ENCODE results near the gene AMN. TPM values are rescaled to one million over a fixed set of nuclear protein-coding genes. Genes with fewer than 3 reads are reported as not detected.

AMN gene
- total and polyA plus RNA-seq, 2 donors (not counting 1 experiment from before 2014, with no cell fraction given), result 11.5 to 15.0 TPM

- Histone ChIP-seq H3K79me2 (ENCODE audit: control insufficient read depth, insufficient read depth, low read length) (no peaks in the 10 kb centered on the region), H3K4me2 (replicated peaks; ENCODE audit: low read depth, low read length, poor library complexity, severe bottlenecking) (peak overlapping the region; percentile 91), H3K36me3 (replicated peaks in 1 of 2; ENCODE audit: control extremely low read depth in 1 of 2, control insufficient read depth in 1 of 2, extremely low read depth in 1 of 2, insufficient read depth in 2 of 2, low read length in 1 of 2) (no peaks in the 10 kb centered on the region), H3K27ac (ENCODE audit: low read length in 2 of 2) (no peak overlapping the region), H4K20me1 (ENCODE audit: control insufficient read depth, insufficient read depth, low read length, poor library complexity, severe bottlenecking) (no peaks in the 10 kb centered on the region), H3K4me1 (ENCODE audit: control insufficient read depth in 2 of 2, insufficient read depth in 2 of 2, low read length in 2 of 2) (peaks cover 37 to 41% of the 10 kb centered on the region in 2 donors), H3K9me3 (ENCODE audit: control extremely low read depth in 1 of 3, control insufficient read depth in 2 of 3, insufficient read depth in 1 of 3, low read length in 2 of 3) (peaks cover 0 to 26% (median 0%) of the 10 kb centered on the region in 3 donors), H3K9ac (ENCODE audit: low read length) (peak overlapping the region; percentile 65), H3K27me3 (replicated peaks in 1 of 4; ENCODE audit: control extremely low read depth in 1 of 4, control insufficient read depth in 3 of 4, insufficient read depth in 4 of 4, low read length in 3 of 4) (peaks cover 0 to 38% (median 13%) of the 10 kb centered on the region in 4 experiments), H3K4me3 (ENCODE audit: control extremely low read depth in 1 of 5, extremely low read depth in 1 of 5, insufficient read depth in 1 of 5, low read depth in 2 of 5, low read length in 4 of 5) (no peak overlapping the region), H2AFZ (ENCODE audit: insufficient read depth, low read depth, low read length, poor library complexity, severe bottlenecking) (peak overlapping the region; percentile 40)
- TF ChIP-seq CTCF (IDR thresholded peaks at IDR 0.05) (no peak), EZH2 (IDR thresholded peaks at IDR 0.05; ENCODE audit: borderline replicate concordance, insufficient read depth, low read depth, low read length, poor library complexity, severe bottlenecking) (no peak)
- ATAC-seq (ENCODE audit: low read depth) (no peak), DNase-seq (peak; percentile 34)
- intact Hi-C loops (cut with micrococcal nuclease), result loop anchor here (10.0 kb wide), 1 partner anchor 131 kb away; the partner anchor contains the start of gene CDC42BPB
- Mint-ChIP-seq H3K27me3 (peaks cover 14% of the 10 kb centered on the region), H3K27ac (no peak overlapping the region), H3K9me3 (ENCODE audit: insufficient read depth) (no peaks in the 10 kb centered on the region), H3K4me1 (peaks cover 34% of the 10 kb centered on the region), H3K4me3 (peak overlapping the region; percentile 32)
- ChIA-PET POLR2A (no interaction called here), CTCF (interaction anchor here (1.4 kb wide), 1 partner anchor 229 kb away, joined by 4 read pairs; no protein-coding TSS in a partner anchor)
- WGBS (ENCODE audit: insufficient coverage), result 39% methylated on average over 8 of the region's 11 CpGs
Observed at GRCh38 chr14:102923925-102924486, 1.5 kb downstream of the AMN start.
